GM23248 (cell line): ENCODE data around the gene HLA-DOA. TPM values are rescaled to one million over a fixed set of nuclear protein-coding genes. Genes with fewer than 3 reads are reported as not detected.

Experiments
- DNase-seq: peaks from one replicate; pipeline ENCODE4 v3.0.0-alpha.2; 2015
- H2AFZ ChIP-seq: fragments of 200-600 bp; sonication (generic); 2 replicates; pipeline ENCODE4 v1.6.1; 2016; ENCODE audit warnings: antibody characterized with exemption
- H3F3A ChIP-seq: fragments of 200-600 bp; sonication (generic); 2 replicates; pipeline ENCODE4 v1.6.1; 2016; ENCODE audit warnings: mild to moderate bottlenecking, antibody characterized with exemption, mixed run types; ENCODE audit not compliant: insufficient read depth
- H3K27ac ChIP-seq: fragments of 200-600 bp; sonication (generic); 2 replicates; pipeline ENCODE4 v1.5.1; 2016; ENCODE audit warnings: mild to moderate bottlenecking
- H3K27me3 ChIP-seq: fragments of 200-600 bp; sonication (generic); replicated peaks from 2 replicates; pipeline ENCODE4 v1.6.1; 2016; ENCODE audit warnings: mild to moderate bottlenecking; ENCODE audit not compliant: insufficient read depth
- H3K36me3 ChIP-seq: fragments of 200-600 bp; sonication (generic); 2 replicates; pipeline ENCODE4 v1.6.1; 2016; ENCODE audit warnings: low read depth, mild to moderate bottlenecking
- H3K4me1 ChIP-seq: fragments of 200-600 bp; sonication (generic); 2 replicates; pipeline ENCODE4 v1.6.1; 2016; ENCODE audit warnings: mild to moderate bottlenecking; ENCODE audit not compliant: insufficient read depth
- H3K4me2 ChIP-seq: fragments of 200-600 bp; sonication (generic); one replicate; pipeline ENCODE4 v1.6.1; 2016; ENCODE audit warnings: mild to moderate bottlenecking; ENCODE audit not compliant: unreplicated experiment
- H3K4me3 ChIP-seq: fragments of 200-600 bp; sonication (generic); 2 replicates; pipeline ENCODE4 v1.5.1; 2016; ENCODE audit warnings: mild to moderate bottlenecking
- H3K79me2 ChIP-seq: fragments of 200-600 bp; sonication (generic); 2 replicates; pipeline ENCODE4 v1.6.1; 2016; ENCODE audit warnings: mild to moderate bottlenecking; ENCODE audit not compliant: insufficient read depth
- H3K9ac ChIP-seq: fragments of 200-600 bp; sonication (generic); 2 replicates; pipeline ENCODE4 v1.6.1; 2016; ENCODE audit warnings: mild to moderate bottlenecking
- H3K9me2 ChIP-seq: fragments of 200-600 bp; sonication (generic); 2 replicates; pipeline ENCODE4 v1.6.1; 2016; ENCODE audit warnings: mixed run types, mild to moderate bottlenecking, moderate library complexity; ENCODE audit not compliant: insufficient read depth
- H3K9me3 ChIP-seq: fragments of 200-600 bp; sonication (generic); one replicate; pipeline ENCODE4 v1.6.1; 2017; ENCODE audit warnings: low read depth
- H4K20me1 ChIP-seq: fragments of 200-600 bp; sonication (generic); 2 replicates; pipeline ENCODE4 v1.6.0; 2016; ENCODE audit not compliant: insufficient read depth
- EZH2 ChIP-seq: fragments of 200-600 bp; sonication (generic); IDR thresholded peaks from 2 replicates; pipeline ENCODE4 v1.6.1; 2018; ENCODE audit warnings: antibody characterized with exemption, mild to moderate bottlenecking; ENCODE audit not compliant: insufficient read depth, poor library complexity, severe bottlenecking
- EZH2phosphoT487 ChIP-seq: fragments of 200-600 bp; sonication (generic); IDR thresholded peaks from 2 replicates; pipeline ENCODE4 v1.6.1; 2018; ENCODE audit warnings: antibody characterized with exemption, moderate library complexity, mild to moderate bottlenecking, low read depth; ENCODE audit not compliant: insufficient read depth
- WGBS, 2 experiments: methylation state at CpG; one replicate each; pipeline ENCODE4 v1.1.6; 2015 to 2017; ENCODE audit warnings: low lambda C conversion rate in 2 of 2, low coverage in 1 of 2; ENCODE audit errors: missing lambda C conversion rate in 2 of 2; 5-methylcytosine and 5-hydroxymethylcytosine counted together
- in situ Hi-C: fragments of 300-500 bp; cut with MboI; formaldehyde crosslinking; loops from 2 replicates; pipeline ENCODE4 v1.15.0; 2020
- polyA plus RNA-seq: library from polyadenylated mRNA; unstranded; fragments of >200 nt; fragmentation: Nextera tagmentation; extraction: Ambion mirVana; gene quantifications from 2 replicates; pipeline ENCODE4 v1.2.1, GENCODE V29; 2016
- total RNA-seq: library from RNA; depleted of rRNA; stranded (reverse); fragments of >200 nt; shearing (Covaris generic); gene quantifications from 2 replicates; pipeline ENCODE4 v1.2.3, GENCODE V29; 2014

The HLA-DOA gene
- total and polyA plus RNA-seq, 2 experiments from 2014 or later, result 0.18 TPM; not detected in 1

DNA sequence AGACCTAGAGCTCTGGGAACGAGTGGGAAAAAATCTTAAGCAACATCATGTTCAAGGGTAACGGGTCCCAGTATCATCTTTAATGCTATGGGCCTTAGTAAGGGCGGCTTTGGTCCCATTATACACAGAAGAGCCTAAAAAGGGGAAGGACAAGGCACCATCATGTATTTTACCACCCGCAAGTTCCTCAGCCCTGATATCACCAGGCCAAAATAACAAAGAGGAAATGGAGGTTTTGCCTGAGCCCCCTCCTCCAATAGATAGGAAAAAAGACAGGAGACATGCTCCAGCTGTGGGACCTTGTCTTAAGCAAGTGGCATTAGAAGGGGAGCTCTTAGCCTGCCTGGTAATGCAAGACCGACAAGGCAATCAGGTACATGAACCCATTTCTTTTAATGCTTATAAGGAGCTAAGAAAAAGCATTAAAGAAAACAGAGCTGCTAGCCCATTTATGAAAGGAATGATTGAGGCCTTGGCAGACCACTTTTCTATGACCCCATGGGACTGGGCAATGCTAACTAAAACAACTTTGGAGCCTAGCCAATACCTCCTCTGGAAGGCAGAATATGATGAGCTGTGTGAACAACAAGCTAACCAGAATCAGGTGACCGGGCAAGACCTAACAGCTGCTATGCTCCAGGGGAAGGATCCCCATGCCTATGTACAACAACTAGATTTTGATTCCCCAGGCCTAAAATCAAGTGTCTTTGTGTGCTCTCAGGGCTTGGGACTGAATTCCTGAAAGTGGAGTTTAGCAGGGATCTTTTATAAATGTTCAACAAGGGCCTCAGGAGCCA is 40.8 kb upstream of the HLA-DOA start:
- Histone ChIP-seq H3K27me3 (peaks cover 29% of the 10 kb centered on the region), H3K9me2 (no peaks in the 10 kb centered on the region), H3K27ac (no peak overlapping the region), H2AFZ (no peak overlapping the region), H3K79me2 (no peaks in the 10 kb centered on the region), H3K9me3 (no peaks in the 10 kb centered on the region), H4K20me1 (no peaks in the 10 kb centered on the region), H3K36me3 (no peaks in the 10 kb centered on the region), H3K4me2 (no peak overlapping the region), H3K4me3 (no peak overlapping the region), H3K4me1 (no peaks in the 10 kb centered on the region), H3K9ac (no peak overlapping the region), H3F3A (no peaks in the 10 kb centered on the region)
- in situ Hi-C loops, result no loop called here
- no peak for TF ChIP-seq EZH2
- no peak for TF ChIP-seq EZH2phosphoT487
- DNase-seq, result no peak
- WGBS, 2 experiments, result 49 to 50% methylated on average over 5 to 6 of the region's 6 CpGs

DNA sequence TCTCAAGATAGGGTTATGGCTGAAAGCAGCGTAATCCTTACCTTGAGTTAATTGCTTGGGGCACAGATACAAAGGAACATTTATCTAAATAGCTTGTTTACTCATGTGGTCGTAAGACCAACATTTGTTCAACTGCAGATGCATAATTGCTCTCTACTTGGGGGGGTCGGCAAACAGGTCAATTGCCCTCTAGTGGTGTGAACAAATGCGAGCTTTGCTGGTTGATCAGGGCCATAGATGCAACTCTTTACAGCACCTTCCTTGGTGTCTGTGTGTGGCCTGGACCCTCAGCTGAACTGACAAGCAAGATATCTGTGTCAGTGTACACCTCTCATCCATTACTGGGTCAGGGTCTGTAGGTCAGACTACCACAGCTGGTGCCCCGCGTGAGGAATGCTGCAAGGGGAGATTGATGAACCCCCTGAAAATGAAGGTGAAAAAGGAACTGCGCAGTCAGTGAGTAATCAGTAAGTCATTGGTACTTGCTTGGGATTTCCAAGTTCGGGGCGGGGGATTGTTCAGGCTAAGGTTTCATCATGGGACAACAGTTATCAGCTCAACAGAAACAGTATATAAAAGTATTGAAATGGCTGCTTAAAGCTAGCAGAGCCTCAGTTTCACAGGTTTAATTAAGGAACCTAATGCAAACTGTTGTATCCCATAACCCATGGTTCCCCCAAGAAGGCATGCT is 40.1 kb upstream of the HLA-DOA start:
- H3K4me2 ChIP-seq, result no peak overlapping the region
- H2AFZ ChIP-seq, result no peak overlapping the region
- H3K27ac ChIP-seq, result no peak overlapping the region
- peaks cover 34% of the 10 kb centered on the region for H3K27me3 ChIP-seq
- no peaks in the 10 kb centered on the region for H3K9me3 ChIP-seq
- H3K9ac ChIP-seq, result no peak overlapping the region
- DNase-seq, result no peak
- no peak overlapping the region for H3K4me3 ChIP-seq
- TF ChIP-seq EZH2phosphoT487, result no peak
- no peak for TF ChIP-seq EZH2
- H4K20me1 ChIP-seq, result no peaks in the 10 kb centered on the region
- no peaks in the 10 kb centered on the region for H3K4me1 ChIP-seq
- in situ Hi-C loops, result no loop called here
- 56 to 61% methylated on average over 9 of the region's 9 CpGs for WGBS, 2 experiments
- H3K36me3 ChIP-seq, result no peaks in the 10 kb centered on the region
- H3K9me2 ChIP-seq, result no peaks in the 10 kb centered on the region
- no peaks in the 10 kb centered on the region for H3K79me2 ChIP-seq
- no peaks in the 10 kb centered on the region for H3F3A ChIP-seq

DNA sequence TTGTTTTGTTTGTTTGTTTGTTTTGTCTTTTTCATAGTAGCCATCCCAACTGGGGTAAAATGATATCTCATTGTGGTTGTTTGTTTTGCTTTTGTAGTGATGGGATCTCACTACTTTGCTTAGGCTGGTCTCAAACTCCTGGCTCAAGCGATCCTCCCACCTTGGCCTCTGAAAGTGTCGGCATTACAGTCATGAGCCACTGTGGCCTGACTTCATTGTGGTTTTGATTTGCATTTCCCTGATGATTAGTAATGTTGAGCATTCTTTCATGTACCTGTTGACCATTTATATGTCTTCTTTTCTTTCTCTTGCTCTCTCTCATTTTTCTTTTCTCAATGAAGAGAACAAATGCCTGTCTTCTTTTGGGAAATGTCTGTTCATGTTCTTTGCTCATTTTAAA is 30.8 kb upstream of the HLA-DOA start:
- H3K36me3 ChIP-seq, result no peaks in the 10 kb centered on the region
- H3K4me1 ChIP-seq, result no peaks in the 10 kb centered on the region
- H2AFZ ChIP-seq, result no peak overlapping the region
- in situ Hi-C loops, result no loop called here
- no peak overlapping the region for H3K27ac ChIP-seq
- no peak for DNase-seq
- H3K9ac ChIP-seq, result no peak overlapping the region
- 79 to 89% methylated on average over 2 of the region's 2 CpGs for WGBS, 2 experiments
- H4K20me1 ChIP-seq, result no peaks in the 10 kb centered on the region
- no peaks in the 10 kb centered on the region for H3K9me3 ChIP-seq
- H3F3A ChIP-seq, result no peaks in the 10 kb centered on the region
- no peaks in the 10 kb centered on the region for H3K79me2 ChIP-seq
- no peaks in the 10 kb centered on the region for H3K9me2 ChIP-seq
- H3K27me3 ChIP-seq, result peaks cover 26% of the 10 kb centered on the region
- no peak overlapping the region for H3K4me3 ChIP-seq
- TF ChIP-seq EZH2phosphoT487 (no peak), EZH2 (no peak)
- H3K4me2 ChIP-seq, result no peak overlapping the region

DNA sequence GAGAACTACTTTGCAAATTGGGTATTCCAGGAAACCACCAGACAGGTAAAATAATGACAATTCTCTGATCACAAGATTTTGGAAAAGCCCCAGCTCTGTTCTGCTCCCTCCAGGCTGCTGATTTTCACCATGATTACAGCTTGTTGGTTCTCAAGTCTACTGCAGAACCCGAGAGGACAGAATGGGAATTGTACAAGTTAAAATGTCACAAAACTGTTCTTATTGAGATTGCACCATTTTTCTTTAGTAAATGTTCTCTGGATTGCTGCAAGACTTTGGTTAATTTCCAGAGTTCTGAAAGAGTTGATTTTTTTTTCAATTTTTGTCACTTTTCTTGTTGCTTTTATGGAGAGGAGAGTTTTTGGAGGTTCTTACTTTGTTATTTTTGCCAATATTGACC is 27.1 kb upstream of the HLA-DOA start:
- in situ Hi-C loops, result no loop called here
- no peak for DNase-seq
- Histone ChIP-seq H3K36me3 (no peaks in the 10 kb centered on the region), H3K4me3 (no peak overlapping the region), H3K79me2 (no peaks in the 10 kb centered on the region), H3K9ac (no peak overlapping the region), H3K4me2 (no peak overlapping the region), H3F3A (no peaks in the 10 kb centered on the region), H3K27ac (no peak overlapping the region), H3K27me3 (peaks cover 45% of the 10 kb centered on the region), H2AFZ (no peak overlapping the region), H4K20me1 (no peaks in the 10 kb centered on the region), H3K9me3 (no peaks in the 10 kb centered on the region), H3K4me1 (no peaks in the 10 kb centered on the region), H3K9me2 (no peaks in the 10 kb centered on the region)
- TF ChIP-seq EZH2 (no peak), EZH2phosphoT487 (no peak)
- 16 to 33% methylated on average over 1 of the region's 1 CpG for WGBS, 2 experiments
